Cardiac muscle cell (in vitro differentiated cells and primary cell): ENCODE results near the gene ZNF107. TPM values are rescaled to one million over a fixed set of nuclear protein-coding genes. Genes with fewer than 3 reads are reported as not detected.

Source experiments
- DNase-seq, 2 donors: peaks; one replicate each; pipeline versions ENCODE4 v3.0.0 to v3.0.0-alpha.2; 2010 to 2017; ENCODE audit warnings: low read depth in 1 of 2, low spot score in 1 of 2
- H3K27ac ChIP-seq: fragments of 200-600 bp; sonication (generic); 2 replicates; pipeline ENCODE4 v1.5.1; 2016
- H3K27me3 ChIP-seq: fragments of 200-600 bp; sonication (generic); 2 replicates; pipeline ENCODE4 v1.6.0; 2016; ENCODE audit warnings: control low read depth
- H3K36me3 ChIP-seq: fragments of 200-600 bp; sonication (generic); 2 replicates; pipeline ENCODE4 v1.5.1; 2016; ENCODE audit warnings: control low read depth
- H3K4me1 ChIP-seq: fragments of 200-600 bp; sonication (generic); 2 replicates; pipeline ENCODE4 v1.8.1; 2017; ENCODE audit warnings: low read depth, mild to moderate bottlenecking, mixed run types
- H3K4me3 ChIP-seq: fragments of 200-600 bp; sonication (generic); 2 replicates; pipeline ENCODE4 v1.5.1; 2016; ENCODE audit warnings: mild to moderate bottlenecking
- H3K9me3 ChIP-seq: fragments of 200-600 bp; sonication (generic); 2 replicates; pipeline ENCODE4 v1.5.1; 2017; ENCODE audit warnings: low read depth, mild to moderate bottlenecking, control low read depth
- CTCF ChIP-seq: IDR thresholded peaks from 2 replicates; pipeline ENCODE4 v1.5.1; 2012; ENCODE audit warnings: low read depth, mild to moderate bottlenecking, low read length
- polyA plus RNA-seq: library from polyadenylated mRNA; unstranded; fragments of >200 nt; fragmentation: Nextera tagmentation; extraction: Ambion mirVana; gene quantifications from 2 replicates; pipeline ENCODE4 v1.2.1, GENCODE V29; 2016
- total RNA-seq: library from RNA; depleted of rRNA; stranded (reverse); fragments of >200 nt; gene quantifications from 2 replicates; pipeline ENCODE4 v1.2.3, GENCODE V29; 2016

Gene ZNF107
- total and polyA plus RNA-seq, 2 experiments from 2014 or later = 2.1 to 2.4 TPM

GRCh38 chr7:64666663-64667050 is 724 bp downstream of the ZNF107 start:
- peak overlapping the region; percentile 68 for H3K27ac ChIP-seq

GRCh38 chr7:64667311-64667710 is 1.4 kb downstream of the ZNF107 start:
- H3K4me3 ChIP-seq = peak overlapping the region; percentile 82
- H3K9me3 ChIP-seq = no peaks in the 10 kb centered on the region
- H3K27ac ChIP-seq = no peak overlapping the region
- no peaks in the 10 kb centered on the region for H3K36me3 ChIP-seq
- H3K4me1 ChIP-seq = peaks cover 5% of the 10 kb centered on the region
- H3K27me3 ChIP-seq = no peaks in the 10 kb centered on the region
- DNase-seq = no peak
- no peak for TF ChIP-seq CTCF

More at GRCh38 chr7:64666663-64667050, 724 bp downstream of the ZNF107 start:
- Histone ChIP-seq H3K27me3 (no peaks in the 10 kb centered on the region), H3K9me3 (no peaks in the 10 kb centered on the region), H3K36me3 (no peaks in the 10 kb centered on the region), H3K4me3 (peak overlapping the region; percentile 82), H3K4me1 (peaks cover 5% of the 10 kb centered on the region)
- TF ChIP-seq CTCF = no peak
- DNase-seq = no peak

- H3K27me3 ChIP-seq = no peaks in the 10 kb centered on the region
- DNase-seq = no peak
- H3K36me3 ChIP-seq = no peaks in the 10 kb centered on the region
- TF ChIP-seq CTCF = no peak
- H3K4me3 ChIP-seq = no peak overlapping the region
- H3K27ac ChIP-seq = no peak overlapping the region
- H3K4me1 ChIP-seq = no peaks in the 10 kb centered on the region
- no peaks in the 10 kb centered on the region for H3K9me3 ChIP-seq
Measured at GRCh38 chr7:64672414-64672813, 6.5 kb downstream of the ZNF107 start.

- H3K36me3 ChIP-seq = no peaks in the 10 kb centered on the region
- no peak overlapping the region for H3K4me3 ChIP-seq
- H3K4me1 ChIP-seq = no peaks in the 10 kb centered on the region
- TF ChIP-seq CTCF = no peak
- no peak overlapping the region for H3K27ac ChIP-seq
- no peak for DNase-seq
- H3K9me3 ChIP-seq = no peaks in the 10 kb centered on the region
- H3K27me3 ChIP-seq = no peaks in the 10 kb centered on the region
Measured at GRCh38 chr7:64685091-64685490, 19.2 kb downstream of the ZNF107 start.

GRCh38 chr7:64685741-64686140 is 19.8 kb downstream of the ZNF107 start:
- H3K9me3 ChIP-seq = no peaks in the 10 kb centered on the region
- DNase-seq = no peak
- no peak for TF ChIP-seq CTCF
- no peaks in the 10 kb centered on the region for H3K4me1 ChIP-seq
- no peaks in the 10 kb centered on the region for H3K27me3 ChIP-seq
- no peak overlapping the region for H3K4me3 ChIP-seq
- no peak overlapping the region for H3K27ac ChIP-seq
- H3K36me3 ChIP-seq = no peaks in the 10 kb centered on the region

- no peaks in the 10 kb centered on the region for H3K27me3 ChIP-seq
- TF ChIP-seq CTCF = no peak
- peaks cover 2% of the 10 kb centered on the region for H3K36me3 ChIP-seq
- H3K4me1 ChIP-seq = no peaks in the 10 kb centered on the region
- no peaks in the 10 kb centered on the region for H3K9me3 ChIP-seq
- no peak for DNase-seq
- H3K4me3 ChIP-seq = no peak overlapping the region
- H3K27ac ChIP-seq = no peak overlapping the region
Measured at GRCh38 chr7:64686493-64687184, 20.7 kb downstream of the ZNF107 start.
